Measurements from ENCODE around the gene KCTD14. TPM values are rescaled to one million over a fixed set of nuclear protein-coding genes. Genes with fewer than 3 reads are reported as not detected.
"Not testable (repeated sequence)": the region's sequence is repeated elsewhere in the genome, so short reads cannot be mapped to it uniquely, and the experiment has no call there.

KCTD14 gene
- total and polyA plus RNA-seq, 9 of the 15 experiments (the other 6 are each of a cell fraction or from before 2014, with no cell fraction given) = 0.04 to 0.30 (median 0.11) TPM; not detected in 2

- TF ChIP-seq MGA (IDR thresholded peaks at IDR 0.05) (peak; percentile 93), GATA2 (CRISPR knock-in tag; IDR thresholded peaks at IDR 0.05) (peak; percentile 64), POLR2B (IDR thresholded peaks at IDR 0.05; ENCODE audit: low read depth, partially characterized antibody) (peak; percentile 89), MEIS2 (IDR thresholded peaks at IDR 0.05; ENCODE audit: partially characterized antibody) (peak; percentile 29), SMARCE1 (IDR thresholded peaks at IDR 0.05) (0 out of 2 replicates have a peak, but pooled peaks have one; percentile 31), ZBTB11 (CRISPR knock-in tag; IDR thresholded peaks at IDR 0.05) (0 out of 6 replicates have a peak, but pooled peaks of 1 of the 3 experiments have one; percentile 19), RBM25 (IDR thresholded peaks at IDR 0.05; ENCODE audit: low read depth, low read length, severe bottlenecking) (peak; percentile 26), NFRKB (IDR thresholded peaks at IDR 0.05; ENCODE audit: low read depth) (peak; percentile 80), ATF7 (IDR thresholded peaks at IDR 0.05) (peak; percentile 37; the same call in 1 of the 2 replicates), FOXM1 (IDR thresholded peaks at IDR 0.05; ENCODE audit: low read depth) (0 out of 2 replicates have a peak, but pooled peaks have one; percentile 12), TCF3 (CRISPR knock-in tag; IDR thresholded peaks at IDR 0.05) (peak; percentile 62), HDAC2 (IDR thresholded peaks at IDR 0.05) (0 out of 2 replicates have a peak, but pooled peaks have one; percentile 36)
- not testable (repeated sequence) for TF ChIP-seq FOXM1 (CRISPR knock-in tag; IDR thresholded peaks at IDR 0.05; ENCODE audit: low read depth)
Observed at GRCh38 chr11:78014937-78015520, 8.0 kb downstream of the KCTD14 start (continued).
